Middle frontal gyrus (tissue), 1 donor: ENCODE measurements around the gene ZNF783.
"Not testable (repeated sequence)": the region's sequence is repeated elsewhere in the genome, so short reads cannot be mapped to it uniquely, and the experiment has no call there.

ENCODE experiments used
- DNase-seq: peaks from one replicate; pipeline ENCODE4 v3.0.0-alpha.2; 2015; ENCODE audit warnings: low spot score; ENCODE audit errors: extremely low spot score

The ZNF783 gene

GRCh38 chr7:149329265-149329664, 67.3 kb downstream of the ZNF783 start:
- no peak for DNase-seq

GRCh38 chr7:149329766-149330334, 67.9 kb downstream of the ZNF783 start:
- no peak for DNase-seq

DNA sequence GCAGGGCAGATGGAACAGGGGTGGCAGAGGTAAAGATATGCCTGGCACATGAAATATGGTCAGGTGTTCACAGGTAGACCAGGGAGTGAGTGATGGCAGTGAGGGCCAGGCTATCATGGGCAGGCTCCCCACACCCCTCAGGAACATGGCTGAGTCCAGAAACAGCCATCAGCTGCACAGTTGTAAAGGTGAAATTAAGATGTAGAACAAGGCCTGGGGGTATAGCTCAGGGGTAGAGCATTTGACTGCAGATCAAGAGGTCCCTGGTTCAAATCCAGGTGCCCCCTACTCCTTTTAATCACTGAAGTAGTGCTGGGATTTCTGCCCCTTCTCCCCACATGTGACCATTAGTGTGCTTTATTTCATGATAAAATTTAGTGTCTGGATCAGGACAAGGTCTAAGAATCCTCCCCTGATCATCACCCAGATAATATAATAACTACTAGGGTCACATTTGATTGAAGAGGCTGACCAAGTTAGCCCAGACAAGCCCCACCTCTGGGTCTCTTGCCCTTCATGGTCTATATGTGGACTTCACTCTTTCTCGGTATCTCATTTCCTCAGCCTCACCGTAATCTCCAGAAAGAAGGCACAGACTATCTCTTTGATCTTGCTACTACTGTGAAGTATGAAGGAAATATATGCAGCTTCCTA, 69.0 kb downstream of the ZNF783 start:
- no peak for DNase-seq

DNA sequence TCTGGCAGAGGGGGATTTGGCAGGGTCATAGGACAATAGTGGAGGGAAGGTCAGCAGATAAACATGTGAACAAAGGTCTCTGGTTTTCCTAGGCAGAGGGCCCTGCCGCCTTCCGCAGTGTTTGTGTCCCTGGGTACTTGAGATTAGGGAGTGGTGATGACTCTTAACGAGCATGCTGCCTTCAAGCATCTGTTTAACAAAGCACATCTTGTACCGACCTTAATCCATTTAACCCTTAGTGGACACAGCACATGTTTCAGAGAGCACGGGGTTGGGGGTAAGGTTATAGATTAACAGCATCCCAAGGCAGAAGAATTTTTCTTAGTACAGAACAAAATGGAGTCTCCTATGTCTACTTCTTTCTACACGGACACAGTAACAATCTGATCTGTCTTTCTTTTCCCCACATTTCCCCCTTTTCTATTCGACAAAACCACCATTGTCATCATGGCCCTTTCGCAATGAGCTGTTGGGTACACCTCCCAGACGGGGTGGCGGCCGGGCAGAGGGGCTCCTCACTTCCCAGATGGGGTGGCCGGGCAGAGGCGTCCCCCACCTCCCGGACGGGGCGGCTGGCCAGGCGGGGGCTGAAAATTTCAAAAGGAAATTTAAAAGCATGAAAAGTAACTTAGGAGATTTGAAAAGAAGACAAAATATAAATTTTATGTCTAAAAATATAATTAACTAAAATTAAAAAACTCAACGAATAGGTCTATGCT, 70.8 kb downstream of the ZNF783 start:
- not testable (repeated sequence) for DNase-seq

GRCh38 chr7:149333321-149333717, 71.3 kb downstream of the ZNF783 start:
- DNase-seq, result no peak

DNA sequence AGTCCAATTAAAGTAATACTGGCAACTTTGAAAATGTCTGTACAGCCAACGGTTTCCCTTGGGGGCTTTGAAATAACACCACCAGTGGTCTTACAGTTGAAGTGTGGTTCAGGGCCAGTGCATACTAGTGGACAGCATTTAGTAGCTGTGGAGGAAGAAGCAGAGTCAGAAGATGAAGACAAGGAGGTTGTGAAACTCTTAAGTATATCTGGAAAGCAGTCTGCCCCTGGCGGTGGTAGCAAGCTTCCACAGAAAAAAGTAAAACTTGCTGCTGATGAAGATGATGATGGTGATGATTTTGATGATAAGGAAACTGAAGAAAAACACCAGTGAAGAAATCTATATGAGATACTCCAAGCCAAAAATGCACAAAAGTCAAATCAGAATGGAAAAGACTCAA, 72.2 kb downstream of the ZNF783 start:
- DNase-seq, result no peak
